ENCODE data around the gene PRR30. TPM values are rescaled to one million over a fixed set of nuclear protein-coding genes. Genes with fewer than 3 reads are reported as not detected.
"Not testable (repeated sequence)": the region's sequence is repeated elsewhere in the genome, so short reads cannot be mapped to it uniquely, and the experiment has no call there.

PRR30 gene
- polyA plus RNA-seq (2012; ENCODE audit: low read depth, missing spikeins), result not detected

- TF ChIP-seq SPI1 (IDR thresholded peaks at IDR 0.05; ENCODE audit: low read depth, low read length) (no peak), POLR2AphosphoS5 (IDR thresholded peaks at IDR 0.05; ENCODE audit: low read depth, low read length) (no peak), PAX5 (IDR thresholded peaks at IDR 0.05; ENCODE audit: insufficient read depth, low read length, severe bottlenecking) (no peak), TAF1 (IDR thresholded peaks at IDR 0.05; ENCODE audit: low read depth, low read length) (no peak), POU2F2 (IDR thresholded peaks at IDR 0.05; ENCODE audit: low read depth, low read length) (no peak), POLR2A (IDR thresholded peaks at IDR 0.05; ENCODE audit: low read depth, low read length) (no peak)
- no peak for FAIRE-seq
- no peak for DNase-seq (ENCODE audit: insufficient read length, low spot score)
Observed at GRCh38 chr2:27139310-27139709, at the start of gene PRR30. PRR30 (minus strand) TSS chr2:27139410; CDS start chr2:27138329, 1,081 bp downstream.

- no peak for TF ChIP-seq POLR2A (IDR thresholded peaks at IDR 0.05; ENCODE audit: low read depth, low read length)
- TF ChIP-seq POU2F2 (IDR thresholded peaks at IDR 0.05; ENCODE audit: low read depth, low read length), result no peak
- no peak for TF ChIP-seq TAF1 (IDR thresholded peaks at IDR 0.05; ENCODE audit: low read depth, low read length)
- TF ChIP-seq SPI1 (IDR thresholded peaks at IDR 0.05; ENCODE audit: low read depth, low read length), result no peak
- no peak for TF ChIP-seq PAX5 (IDR thresholded peaks at IDR 0.05; ENCODE audit: insufficient read depth, low read length, severe bottlenecking)
- TF ChIP-seq POLR2AphosphoS5 (IDR thresholded peaks at IDR 0.05; ENCODE audit: low read depth, low read length), result no peak
- FAIRE-seq (no peak), DNase-seq (ENCODE audit: insufficient read length, low spot score) (no peak)
Observed at GRCh38 chr2:27186613-27187345, 47.6 kb upstream of the PRR30 start.

GRCh38 chr2:27185331-27186026, 46.3 kb upstream of the PRR30 start:
- DNase-seq (ENCODE audit: insufficient read length, low spot score) (no peak), FAIRE-seq (no peak)
- TF ChIP-seq SPI1 (IDR thresholded peaks at IDR 0.05; ENCODE audit: low read depth, low read length), result peak; percentile 35; the same call in 1 of the 2 replicates
- TF ChIP-seq PAX5 (IDR thresholded peaks at IDR 0.05; ENCODE audit: insufficient read depth, low read length, severe bottlenecking), result no peak

GRCh38 chr2:27184115-27184514, 44.9 kb upstream of the PRR30 start:
- no peak for TF ChIP-seq PAX5 (IDR thresholded peaks at IDR 0.05; ENCODE audit: insufficient read depth, low read length, severe bottlenecking)
- FAIRE-seq (no peak), DNase-seq (ENCODE audit: insufficient read length, low spot score) (no peak)

GRCh38 chr2:27182346-27182745, 43.1 kb upstream of the PRR30 start:
- no peak for DNase-seq (ENCODE audit: insufficient read length, low spot score)

GRCh38 chr2:27179344-27180000, 40.3 kb upstream of the PRR30 start:
- FAIRE-seq (no peak), DNase-seq (ENCODE audit: insufficient read length, low spot score) (no peak)
- TF ChIP-seq POU2F2 (IDR thresholded peaks at IDR 0.05; ENCODE audit: low read depth, low read length), result no peak
- TF ChIP-seq SPI1 (IDR thresholded peaks at IDR 0.05; ENCODE audit: low read depth, low read length), result no peak
- TF ChIP-seq POLR2A (IDR thresholded peaks at IDR 0.05; ENCODE audit: low read depth, low read length), result no peak
- no peak for TF ChIP-seq TAF1 (IDR thresholded peaks at IDR 0.05; ENCODE audit: low read depth, low read length)
- no peak for TF ChIP-seq POLR2AphosphoS5 (IDR thresholded peaks at IDR 0.05; ENCODE audit: low read depth, low read length)
- TF ChIP-seq PAX5 (IDR thresholded peaks at IDR 0.05; ENCODE audit: insufficient read depth, low read length, severe bottlenecking), result no peak

More at GRCh38 chr2:27182346-27182745, 43.1 kb upstream of the PRR30 start:
- no peak for FAIRE-seq
- TF ChIP-seq PAX5 (IDR thresholded peaks at IDR 0.05; ENCODE audit: insufficient read depth, low read length, severe bottlenecking), result no peak
- TF ChIP-seq POLR2AphosphoS5 (IDR thresholded peaks at IDR 0.05; ENCODE audit: low read depth, low read length), result no peak
- TF ChIP-seq TAF1 (IDR thresholded peaks at IDR 0.05; ENCODE audit: low read depth, low read length), result no peak
- TF ChIP-seq POU2F2 (IDR thresholded peaks at IDR 0.05; ENCODE audit: low read depth, low read length), result no peak
- TF ChIP-seq SPI1 (IDR thresholded peaks at IDR 0.05; ENCODE audit: low read depth, low read length), result no peak
- TF ChIP-seq POLR2A (IDR thresholded peaks at IDR 0.05; ENCODE audit: low read depth, low read length), result no peak

- DNase-seq (ENCODE audit: insufficient read length, low spot score) (no peak), FAIRE-seq (no peak)
- no peak for TF ChIP-seq SPI1 (IDR thresholded peaks at IDR 0.05; ENCODE audit: low read depth, low read length)
- no peak for TF ChIP-seq PAX5 (IDR thresholded peaks at IDR 0.05; ENCODE audit: insufficient read depth, low read length, severe bottlenecking)
- TF ChIP-seq POU2F2 (IDR thresholded peaks at IDR 0.05; ENCODE audit: low read depth, low read length), result no peak
- no peak for TF ChIP-seq TAF1 (IDR thresholded peaks at IDR 0.05; ENCODE audit: low read depth, low read length)
- no peak for TF ChIP-seq POLR2AphosphoS5 (IDR thresholded peaks at IDR 0.05; ENCODE audit: low read depth, low read length)
- TF ChIP-seq POLR2A (IDR thresholded peaks at IDR 0.05; ENCODE audit: low read depth, low read length), result no peak
Observed at GRCh38 chr2:27178469-27178868, 39.3 kb upstream of the PRR30 start.

GRCh38 chr2:27177441-27178351, 38.5 kb upstream of the PRR30 start:
- no peak for DNase-seq (ENCODE audit: insufficient read length, low spot score)
- TF ChIP-seq PAX5 (IDR thresholded peaks at IDR 0.05; ENCODE audit: insufficient read depth, low read length, severe bottlenecking) (no peak), TAF1 (IDR thresholded peaks at IDR 0.05; ENCODE audit: low read depth, low read length) (no peak), POU2F2 (IDR thresholded peaks at IDR 0.05; ENCODE audit: low read depth, low read length) (no peak), POLR2AphosphoS5 (IDR thresholded peaks at IDR 0.05; ENCODE audit: low read depth, low read length) (no peak), SPI1 (IDR thresholded peaks at IDR 0.05; ENCODE audit: low read depth, low read length) (no peak), POLR2A (IDR thresholded peaks at IDR 0.05; ENCODE audit: low read depth, low read length) (no peak)
- FAIRE-seq, result peak; percentile 43

GRCh38 chr2:27175781-27176180, 36.6 kb upstream of the PRR30 start:
- not testable (repeated sequence) for DNase-seq (ENCODE audit: insufficient read length, low spot score); FAIRE-seq
